Caco-2 (cell line): ENCODE data around the gene BRIP1. TPM values are rescaled to one million over a fixed set of nuclear protein-coding genes. Genes with fewer than 3 reads are reported as not detected.

Source experiments
- BruUV-seq: library from RNA; stranded (reverse); fragments of 400-500 nt; replicated peaks from 2 replicates; lab custom pipeline; 2021; lab: Mats Ljungman, UMichigan
- CTCF ChIA-PET: fragments of 300-600 bp; sonication (Branson Sonifier 250); formaldehyde crosslinking; loops from one replicate; lab custom pipeline; 2022; ENCODE audit warnings: antibody characterized with exemption; lab: Charles Lee
- POLR2A ChIA-PET: fragments of 300-600 bp; sonication (Branson Sonifier 250); formaldehyde crosslinking; loops from one replicate; lab custom pipeline; 2022; ENCODE audit warnings: antibody characterized with exemption; lab: Charles Lee
- DNase-seq, 2 experiments: peaks; one replicate each; pipeline versions ENCODE4 v3.0.0 to v3.0.0-alpha.2; 2020 to 2022
- H3K27me3 ChIP-seq: replicated peaks from 2 replicates; pipeline ENCODE4 v1.6.0; 2011; ENCODE audit warnings: low read length; ENCODE audit not compliant: control insufficient read depth, insufficient read depth
- H3K36me3 ChIP-seq: 2 replicates; pipeline ENCODE4 v1.5.1; 2011; ENCODE audit warnings: low read length; ENCODE audit not compliant: control insufficient read depth, insufficient read depth
- H3K4me1 ChIP-seq: fragments of 250-450 bp; sonication (Bioruptor Pico); 2 replicates; pipeline ENCODE4 v1.5.1; 2020; ENCODE audit warnings: mild to moderate bottlenecking
- H3K4me3 ChIP-seq: 2 replicates; pipeline ENCODE4 v1.5.1; 2011; ENCODE audit warnings: low read depth, mild to moderate bottlenecking, control low read depth, low read length
- H3K9me3 ChIP-seq: fragments of 250-450 bp; sonication (Bioruptor Pico); 2 replicates; pipeline ENCODE4 v1.5.1; 2020; ENCODE audit warnings: mild to moderate bottlenecking, moderate library complexity
- H3K27ac Mint-ChIP-seq: one replicate; pipeline ENCODE4 v1.8.0; 2022; ENCODE audit warnings: mixed read lengths; ENCODE audit not compliant: unreplicated experiment
- H3K27me3 Mint-ChIP-seq: one replicate; pipeline ENCODE4 v1.8.0; 2022; ENCODE audit warnings: mixed read lengths; ENCODE audit not compliant: insufficient read depth, unreplicated experiment
- H3K36me3 Mint-ChIP-seq: one replicate; pipeline ENCODE4 v1.8.0; 2022; ENCODE audit warnings: mild to moderate bottlenecking, mixed read lengths; ENCODE audit not compliant: insufficient read depth, unreplicated experiment
- H3K4me1 Mint-ChIP-seq: one replicate; pipeline ENCODE4 v1.8.0; 2022; ENCODE audit warnings: low read depth, mixed read lengths; ENCODE audit not compliant: unreplicated experiment
- H3K4me3 Mint-ChIP-seq: one replicate; pipeline ENCODE4 v1.8.0; 2022; ENCODE audit warnings: mild to moderate bottlenecking, moderate library complexity, mixed read lengths; ENCODE audit not compliant: unreplicated experiment
- H3K9me3 Mint-ChIP-seq: one replicate; pipeline ENCODE4 v1.8.0; 2022; ENCODE audit warnings: mixed read lengths; ENCODE audit not compliant: unreplicated experiment
- CTCF ChIP-seq, 2 experiments: fragments of 200-600 bp in 1 of 2; IDR thresholded peaks; 1 replicate in 1 of 2; 2 replicates in 1 of 2; pipeline versions ENCODE4 v1.5.1 to v1.8.0; 2011 to 2022; ENCODE audit warnings: antibody characterized with exemption in 1 of 2, control low read depth in 1 of 2, inconsistent platforms in 1 of 2, low read depth in 1 of 2, low read length in 1 of 2, mild to moderate bottlenecking in 1 of 2, moderate library complexity in 1 of 2; ENCODE audit not compliant: insufficient read depth in 1 of 2, severe bottlenecking in 1 of 2, unreplicated experiment in 1 of 2
- intact Hi-C: fragments of 100-400 bp; cut with micrococcal nuclease; formaldehyde crosslinking; loops from one replicate; pipeline ENCODE4 v1.10.0; 2022; ENCODE audit not compliant: unreplicated experiment
- total RNA-seq: library from RNA; stranded (reverse); gene quantifications from 2 replicates; pipeline ENCODE4 v1.2.3, GENCODE V29; 2022

The BRIP1 gene
- total RNA-seq, 1 experiment from 2014 or later: 18.3 TPM

GRCh38 chr17:61764846-61765245, 98.5 kb downstream of the BRIP1 start:
- no TSS peak for BruUV-seq
- intact Hi-C loops: no loop called here
- CTCF ChIA-PET: no interaction called here
- no peaks in the 10 kb centered on the region for H3K27me3 Mint-ChIP-seq
- no peaks in the 10 kb centered on the region for H3K27me3 ChIP-seq
- 0 out of 2 replicates have a peak, but pooled peaks cover 6% of the 10 kb centered on the region for H3K9me3 ChIP-seq
- peaks cover 19% of the 10 kb centered on the region for H3K9me3 Mint-ChIP-seq
- peaks cover 15% of the 10 kb centered on the region for H3K36me3 Mint-ChIP-seq
- H3K27ac Mint-ChIP-seq: no peak overlapping the region
- no peaks in the 10 kb centered on the region for H3K36me3 ChIP-seq
- no peak for DNase-seq
- H3K4me1 ChIP-seq: no peaks in the 10 kb centered on the region
- POLR2A ChIA-PET: no interaction called here
- TF ChIP-seq CTCF (IDR thresholded peaks at IDR 0.05; ENCODE audit: insufficient read depth in 1 of 2, low read depth in 1 of 2, low read length in 1 of 2, severe bottlenecking in 1 of 2, unreplicated experiment in 1 of 2): no peak
- H3K4me1 Mint-ChIP-seq: no peaks in the 10 kb centered on the region
- no peak overlapping the region for H3K4me3 ChIP-seq
- no peak overlapping the region for H3K4me3 Mint-ChIP-seq

- no peaks in the 10 kb centered on the region for H3K36me3 ChIP-seq
- H3K9me3 ChIP-seq: 0 out of 2 replicates have a peak, but pooled peaks cover 6% of the 10 kb centered on the region
- CTCF ChIA-PET: no interaction called here
- H3K4me3 ChIP-seq: no peak overlapping the region
- POLR2A ChIA-PET: no interaction called here
- intact Hi-C loops: no loop called here
- BruUV-seq: no TSS peak
- peaks cover 16% of the 10 kb centered on the region for H3K9me3 Mint-ChIP-seq
- no peaks in the 10 kb centered on the region for H3K27me3 ChIP-seq
- H3K4me1 ChIP-seq: no peaks in the 10 kb centered on the region
- no peaks in the 10 kb centered on the region for H3K4me1 Mint-ChIP-seq
- no peak for DNase-seq
- no peak for TF ChIP-seq CTCF (IDR thresholded peaks at IDR 0.05; ENCODE audit: insufficient read depth in 1 of 2, low read depth in 1 of 2, low read length in 1 of 2, severe bottlenecking in 1 of 2, unreplicated experiment in 1 of 2)
- H3K27me3 Mint-ChIP-seq: no peaks in the 10 kb centered on the region
- no peak overlapping the region for H3K4me3 Mint-ChIP-seq
- peaks cover 16% of the 10 kb centered on the region for H3K36me3 Mint-ChIP-seq
- no peak overlapping the region for H3K27ac Mint-ChIP-seq
Observed at GRCh38 chr17:61761827-61762226, 101.5 kb downstream of the BRIP1 start.

- Histone ChIP-seq H3K27me3 (no peaks in the 10 kb centered on the region), H3K9me3 (0 out of 2 replicates have a peak, but pooled peaks cover 6% of the 10 kb centered on the region), H3K4me1 (no peaks in the 10 kb centered on the region), H3K4me3 (no peak overlapping the region), H3K36me3 (no peaks in the 10 kb centered on the region; the same call in 1 of the 2 replicates)
- CTCF ChIA-PET: no interaction called here
- H3K27me3 Mint-ChIP-seq: no peaks in the 10 kb centered on the region
- H3K27ac Mint-ChIP-seq: no peak overlapping the region
- no peak for TF ChIP-seq CTCF (IDR thresholded peaks at IDR 0.05; ENCODE audit: insufficient read depth in 1 of 2, low read depth in 1 of 2, low read length in 1 of 2, severe bottlenecking in 1 of 2, unreplicated experiment in 1 of 2)
- DNase-seq: no peak
- peaks cover 16% of the 10 kb centered on the region for H3K9me3 Mint-ChIP-seq
- POLR2A ChIA-PET: no interaction called here
- no TSS peak for BruUV-seq
- H3K4me1 Mint-ChIP-seq: no peaks in the 10 kb centered on the region
- H3K4me3 Mint-ChIP-seq: no peak overlapping the region
- intact Hi-C loops: no loop called here
- peaks cover 16% of the 10 kb centered on the region for H3K36me3 Mint-ChIP-seq
Observed at GRCh38 chr17:61759362-61759761, 104.0 kb downstream of the BRIP1 start.
